Neural cell (in vitro differentiated cells): ENCODE measurements around the gene PRR5. TPM values are rescaled to one million over a fixed set of nuclear protein-coding genes. Genes with fewer than 3 reads are reported as not detected.

Source experiments
- H2AFZ ChIP-seq: fragments of 200-600, 300-800 bp; sonication (generic), shearing (Covaris generic); 2 replicates; pipeline ENCODE4 v1.6.0; 2014; ENCODE audit warnings: low read depth, mild to moderate bottlenecking, antibody characterized with exemption, low read length, moderate library complexity
- H3F3A ChIP-seq: fragments of 200-600 bp; shearing (Covaris generic); 2 replicates; pipeline ENCODE4 v1.6.1; 2016; ENCODE audit warnings: mild to moderate bottlenecking, moderate library complexity, mixed read lengths, antibody characterized with exemption, low read length; ENCODE audit not compliant: insufficient read depth, poor library complexity, severe bottlenecking
- H3K27ac ChIP-seq: fragments of 200-600, 300-800 bp; sonication (generic), shearing (Covaris generic); 2 replicates; pipeline ENCODE4 v1.5.1; 2014; ENCODE audit warnings: mild to moderate bottlenecking, low read length, moderate library complexity
- H3K27me3 ChIP-seq: fragments of 300-800, 200-600 bp; sonication (generic), shearing (Covaris generic); 2 replicates; pipeline ENCODE4 v1.6.0; 2014; ENCODE audit warnings: mild to moderate bottlenecking, low read depth, low read length, moderate library complexity; ENCODE audit not compliant: insufficient read depth
- H3K36me3 ChIP-seq: fragments of 300-800, 200-600 bp; sonication (generic), shearing (Covaris generic); 2 replicates; pipeline ENCODE4 v1.5.1; 2014; ENCODE audit warnings: mild to moderate bottlenecking, antibody characterized with exemption, low read length, moderate library complexity; ENCODE audit not compliant: insufficient read depth
- H3K4me2 ChIP-seq: fragments of 300-800, 200-600 bp; sonication (generic), shearing (Covaris generic); 2 replicates; pipeline ENCODE4 v1.6.0; 2014; ENCODE audit warnings: mild to moderate bottlenecking, low read length
- H3K4me3 ChIP-seq: fragments of 300-800, 200-600 bp; sonication (generic), shearing (Covaris generic); 2 replicates; pipeline ENCODE4 v1.5.1; 2014; ENCODE audit warnings: mild to moderate bottlenecking, low read length, moderate library complexity
- H3K79me2 ChIP-seq: fragments of 200-600 bp; shearing (Covaris generic); replicated peaks from 2 replicates; pipeline ENCODE4 v1.6.0; 2014; ENCODE audit warnings: mild to moderate bottlenecking, low read length, moderate library complexity; ENCODE audit not compliant: insufficient read depth
- H3K9ac ChIP-seq: fragments of 300-800, 200-600 bp; sonication (generic), shearing (Covaris generic); 2 replicates; pipeline ENCODE4 v1.6.1; 2016; ENCODE audit warnings: mild to moderate bottlenecking, low read length, mixed read lengths
- H3K9me2 ChIP-seq: fragments of 200-600 bp; shearing (Covaris generic); 2 replicates; pipeline ENCODE4 v1.6.1; 2016; ENCODE audit warnings: mild to moderate bottlenecking, low read length, mixed read lengths; ENCODE audit not compliant: insufficient read depth
- H3K9me3 ChIP-seq: fragments of 200-600, 300-800 bp; sonication (generic), shearing (Covaris generic); 2 replicates; pipeline ENCODE4 v1.6.1; 2016; ENCODE audit warnings: mild to moderate bottlenecking, mixed run types, low read length, moderate library complexity, mixed read lengths
- H4K20me1 ChIP-seq: fragments of 200-600 bp; shearing (Covaris generic); 2 replicates; pipeline ENCODE4 v1.6.1; 2016; ENCODE audit warnings: mild to moderate bottlenecking, mixed run types; ENCODE audit not compliant: insufficient read depth
- EP300 ChIP-seq: fragments of 450-650 bp; conservative IDR thresholded peaks from 2 replicates; pipeline ENCODE4 v1.6.1; 2014; ENCODE audit warnings: antibody characterized with exemption, mild to moderate bottlenecking, moderate library complexity; ENCODE audit not compliant: poor library complexity, severe bottlenecking
- EZH2 ChIP-seq: fragments of 200-600, 300-800 bp; shearing (Covaris generic), sonication (generic); IDR thresholded peaks from 2 replicates; pipeline ENCODE4 v1.6.1; 2014; ENCODE audit warnings: antibody characterized with exemption, low read length, borderline replicate concordance, mild to moderate bottlenecking; ENCODE audit not compliant: insufficient read depth, poor library complexity, severe bottlenecking
- MXI1 ChIP-seq: fragments of 450-650 bp; conservative IDR thresholded peaks from 2 replicates; pipeline ENCODE4 v1.6.1; 2014; ENCODE audit warnings: antibody characterized with exemption, mild to moderate bottlenecking; ENCODE audit not compliant: poor library complexity, severe bottlenecking
- POLR2AphosphoS5 ChIP-seq: IDR thresholded peaks from 2 replicates; pipeline ENCODE4 v1.6.1; 2012
- RAD21 ChIP-seq: fragments of 450-650 bp; conservative IDR thresholded peaks from 2 replicates; pipeline ENCODE4 v1.6.1; 2014; ENCODE audit warnings: antibody characterized with exemption, mild to moderate bottlenecking, moderate library complexity
- SMC3 ChIP-seq: fragments of 450-650 bp; conservative IDR thresholded peaks from 2 replicates; pipeline ENCODE4 v1.6.1; 2014; ENCODE audit warnings: antibody characterized with exemption, mild to moderate bottlenecking, moderate library complexity; ENCODE audit not compliant: poor library complexity
- TAF1 ChIP-seq: IDR thresholded peaks from 2 replicates; pipeline ENCODE4 v1.6.1; 2012; ENCODE audit warnings: low read depth
- polyA plus RNA-seq: library from polyadenylated mRNA; depleted of rRNA; stranded (reverse); fragments of >200 nt; gene quantifications from 2 replicates; pipeline ENCODE4 v1.2.3, GENCODE V29; 2014
- TF ChIP-seq, protein P1 (sequence below): IDR thresholded peaks from 2 replicates; pipeline ENCODE4 v1.6.1; 2012; ENCODE audit warnings: borderline replicate concordance
- TF ChIP-seq, protein P2 (sequence below): fragments of 450-650 bp; IDR thresholded peaks from 2 replicates; pipeline ENCODE4 v1.5.1; 2014; ENCODE audit warnings: antibody characterized with exemption, mild to moderate bottlenecking, moderate library complexity; ENCODE audit not compliant: poor library complexity, severe bottlenecking

Gene PRR5
- polyA plus RNA-seq, 1 donor from 2014 or later = 16.2 TPM

DNA sequence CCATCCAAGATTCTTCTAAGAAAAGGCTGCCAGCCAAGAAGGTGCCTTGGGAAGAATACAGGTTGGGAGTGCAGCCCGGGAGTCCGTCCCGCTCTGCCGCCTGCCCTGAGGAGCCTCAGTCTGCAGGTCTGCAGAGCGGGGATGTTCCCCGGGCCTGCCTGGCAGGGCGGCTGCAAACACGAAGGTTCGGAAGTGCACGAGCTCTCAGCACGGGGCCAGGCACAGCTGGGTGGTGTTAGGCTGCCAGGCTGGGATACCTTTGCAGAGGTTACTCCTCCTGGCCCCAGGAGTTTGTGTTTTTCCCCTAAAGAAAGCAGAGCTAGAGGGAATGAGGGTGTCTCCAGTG lies 9.4 kb upstream of the PRR5 start:
- Histone ChIP-seq H3K27ac (no peak overlapping the region), H3K27me3 (no peaks in the 10 kb centered on the region), H4K20me1 (no peaks in the 10 kb centered on the region), H3K9me3 (no peaks in the 10 kb centered on the region), H3K79me2 (no peaks in the 10 kb centered on the region), H3F3A (no peaks in the 10 kb centered on the region), H3K4me3 (no peak overlapping the region), H3K4me2 (no peak overlapping the region), H2AFZ (no peak overlapping the region), H3K36me3 (no peaks in the 10 kb centered on the region), H3K9ac (no peak overlapping the region), H3K9me2 (no peaks in the 10 kb centered on the region)
- TF ChIP-seq TAF1 = no peak
- TF ChIP-seq SMC3 = no peak
- TF ChIP-seq EZH2 = no peak
- TF ChIP-seq MXI1 = no peak
- TF ChIP-seq POLR2AphosphoS5 = no peak
- TF ChIP-seq, protein P1, sequence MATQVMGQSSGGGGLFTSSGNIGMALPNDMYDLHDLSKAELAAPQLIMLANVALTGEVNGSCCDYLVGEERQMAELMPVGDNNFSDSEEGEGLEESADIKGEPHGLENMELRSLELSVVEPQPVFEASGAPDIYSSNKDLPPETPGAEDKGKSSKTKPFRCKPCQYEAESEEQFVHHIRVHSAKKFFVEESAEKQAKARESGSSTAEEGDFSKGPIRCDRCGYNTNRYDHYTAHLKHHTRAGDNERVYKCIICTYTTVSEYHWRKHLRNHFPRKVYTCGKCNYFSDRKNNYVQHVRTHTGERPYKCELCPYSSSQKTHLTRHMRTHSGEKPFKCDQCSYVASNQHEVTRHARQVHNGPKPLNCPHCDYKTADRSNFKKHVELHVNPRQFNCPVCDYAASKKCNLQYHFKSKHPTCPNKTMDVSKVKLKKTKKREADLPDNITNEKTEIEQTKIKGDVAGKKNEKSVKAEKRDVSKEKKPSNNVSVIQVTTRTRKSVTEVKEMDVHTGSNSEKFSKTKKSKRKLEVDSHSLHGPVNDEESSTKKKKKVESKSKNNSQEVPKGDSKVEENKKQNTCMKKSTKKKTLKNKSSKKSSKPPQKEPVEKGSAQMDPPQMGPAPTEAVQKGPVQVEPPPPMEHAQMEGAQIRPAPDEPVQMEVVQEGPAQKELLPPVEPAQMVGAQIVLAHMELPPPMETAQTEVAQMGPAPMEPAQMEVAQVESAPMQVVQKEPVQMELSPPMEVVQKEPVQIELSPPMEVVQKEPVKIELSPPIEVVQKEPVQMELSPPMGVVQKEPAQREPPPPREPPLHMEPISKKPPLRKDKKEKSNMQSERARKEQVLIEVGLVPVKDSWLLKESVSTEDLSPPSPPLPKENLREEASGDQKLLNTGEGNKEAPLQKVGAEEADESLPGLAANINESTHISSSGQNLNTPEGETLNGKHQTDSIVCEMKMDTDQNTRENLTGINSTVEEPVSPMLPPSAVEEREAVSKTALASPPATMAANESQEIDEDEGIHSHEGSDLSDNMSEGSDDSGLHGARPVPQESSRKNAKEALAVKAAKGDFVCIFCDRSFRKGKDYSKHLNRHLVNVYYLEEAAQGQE = no peak
- no peak for TF ChIP-seq RAD21
- TF ChIP-seq, protein P2, sequence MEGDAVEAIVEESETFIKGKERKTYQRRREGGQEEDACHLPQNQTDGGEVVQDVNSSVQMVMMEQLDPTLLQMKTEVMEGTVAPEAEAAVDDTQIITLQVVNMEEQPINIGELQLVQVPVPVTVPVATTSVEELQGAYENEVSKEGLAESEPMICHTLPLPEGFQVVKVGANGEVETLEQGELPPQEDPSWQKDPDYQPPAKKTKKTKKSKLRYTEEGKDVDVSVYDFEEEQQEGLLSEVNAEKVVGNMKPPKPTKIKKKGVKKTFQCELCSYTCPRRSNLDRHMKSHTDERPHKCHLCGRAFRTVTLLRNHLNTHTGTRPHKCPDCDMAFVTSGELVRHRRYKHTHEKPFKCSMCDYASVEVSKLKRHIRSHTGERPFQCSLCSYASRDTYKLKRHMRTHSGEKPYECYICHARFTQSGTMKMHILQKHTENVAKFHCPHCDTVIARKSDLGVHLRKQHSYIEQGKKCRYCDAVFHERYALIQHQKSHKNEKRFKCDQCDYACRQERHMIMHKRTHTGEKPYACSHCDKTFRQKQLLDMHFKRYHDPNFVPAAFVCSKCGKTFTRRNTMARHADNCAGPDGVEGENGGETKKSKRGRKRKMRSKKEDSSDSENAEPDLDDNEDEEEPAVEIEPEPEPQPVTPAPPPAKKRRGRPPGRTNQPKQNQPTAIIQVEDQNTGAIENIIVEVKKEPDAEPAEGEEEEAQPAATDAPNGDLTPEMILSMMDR = no peak

DNA sequence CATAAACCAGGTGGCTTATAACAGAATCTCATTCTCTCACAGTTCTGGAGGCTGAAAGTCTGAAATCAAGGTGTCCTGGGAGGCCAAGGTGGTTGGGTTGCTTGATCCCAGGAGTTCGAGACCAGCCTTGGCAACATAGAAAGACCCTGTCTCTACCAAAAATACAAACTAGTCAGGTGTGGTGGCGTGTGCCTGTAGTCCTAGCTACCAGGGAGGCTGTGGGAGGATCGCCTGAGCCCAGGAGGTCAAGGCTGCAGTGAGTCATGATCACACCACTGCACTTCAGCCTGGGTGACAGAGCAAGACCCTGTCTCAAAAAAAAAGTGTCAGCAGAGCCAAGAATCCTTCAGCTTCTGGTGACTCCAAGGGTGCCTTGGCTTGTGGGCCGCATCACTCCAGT lies 8.9 kb upstream of the PRR5 start:
- TF ChIP-seq RAD21 (no peak), EZH2 (no peak), TAF1 (no peak), EP300 (no peak), SMC3 (no peak), POLR2AphosphoS5 (no peak), MXI1 (no peak)
- TF ChIP-seq, protein P2 = no peak
- TF ChIP-seq, protein P1 = no peak
- Histone ChIP-seq H3K9ac (no peak overlapping the region), H3K4me3 (no peak overlapping the region), H3K4me2 (no peak overlapping the region), H3K9me3 (no peaks in the 10 kb centered on the region), H4K20me1 (no peaks in the 10 kb centered on the region), H3K27ac (no peak overlapping the region), H3K27me3 (no peaks in the 10 kb centered on the region), H3K79me2 (no peaks in the 10 kb centered on the region), H3K36me3 (no peaks in the 10 kb centered on the region), H2AFZ (no peak overlapping the region), H3F3A (no peaks in the 10 kb centered on the region), H3K9me2 (no peaks in the 10 kb centered on the region)
